ELR (cell line): ENCODE measurements around the gene RAPGEF2.
A peak's percentile ranks its signal among the peaks of the same experiment; 100 is the strongest.

Experiments
- DNase-seq: peaks from one replicate; pipeline ENCODE4 v3.0.0-alpha.2; 2015; ENCODE audit warnings: low read depth

RAPGEF2 gene

GRCh38 chr4:159134429-159134828, 31.6 kb downstream of the RAPGEF2 start:
- no peak for DNase-seq

GRCh38 chr4:159137176-159137575, 34.3 kb downstream of the RAPGEF2 start:
- no peak for DNase-seq

GRCh38 chr4:159138436-159138835, 35.6 kb downstream of the RAPGEF2 start:
- no peak for DNase-seq

- DNase-seq, result peak; percentile 3
Observed at GRCh38 chr4:159141193-159141592, 38.3 kb downstream of the RAPGEF2 start.

GRCh38 chr4:159142241-159142640, 39.4 kb downstream of the RAPGEF2 start:
- DNase-seq, result peak; percentile 14

- no peak for DNase-seq
Observed at GRCh38 chr4:159142681-159143384, 40.0 kb downstream of the RAPGEF2 start.

GRCh38 chr4:159143687-159144086, 40.8 kb downstream of the RAPGEF2 start:
- no peak for DNase-seq

- DNase-seq, result no peak
Observed at GRCh38 chr4:159144112-159144694, 41.3 kb downstream of the RAPGEF2 start.

GRCh38 chr4:159145318-159145991, 42.6 kb downstream of the RAPGEF2 start:
- no peak for DNase-seq

GRCh38 chr4:159145992-159146330, 43.1 kb downstream of the RAPGEF2 start:
- DNase-seq, result peak; percentile 44

- no peak for DNase-seq
Observed at GRCh38 chr4:159146488-159146887, 43.6 kb downstream of the RAPGEF2 start.

- DNase-seq, result no peak
Observed at GRCh38 chr4:159148441-159148840, 45.6 kb downstream of the RAPGEF2 start.

- DNase-seq, result no peak
Observed at GRCh38 chr4:159149666-159150065, 46.8 kb downstream of the RAPGEF2 start.

GRCh38 chr4:159150396-159150795, 47.5 kb downstream of the RAPGEF2 start:
- no peak for DNase-seq

- no peak for DNase-seq
Observed at GRCh38 chr4:159150821-159151390, 48.0 kb downstream of the RAPGEF2 start.

- DNase-seq, result no peak
Observed at GRCh38 chr4:159151689-159152088, 48.8 kb downstream of the RAPGEF2 start.

GRCh38 chr4:159152181-159152580, 49.3 kb downstream of the RAPGEF2 start:
- DNase-seq, result no peak

- no peak for DNase-seq
Observed at GRCh38 chr4:159153669-159154068, 50.8 kb downstream of the RAPGEF2 start.

- DNase-seq, result no peak
Observed at GRCh38 chr4:159155119-159155518, 52.2 kb downstream of the RAPGEF2 start.

GRCh38 chr4:159158083-159158617, 55.3 kb downstream of the RAPGEF2 start:
- no peak for DNase-seq

- no peak for DNase-seq
Observed at GRCh38 chr4:159158985-159159384, 56.1 kb downstream of the RAPGEF2 start.

GRCh38 chr4:159159611-159160010, 56.7 kb downstream of the RAPGEF2 start:
- no peak for DNase-seq

- no peak for DNase-seq
Observed at GRCh38 chr4:159160242-159160641, 57.4 kb downstream of the RAPGEF2 start.
